K562 (cell line): Measurements from ENCODE around the gene PBX2. TPM values are rescaled to one million over a fixed set of nuclear protein-coding genes. Genes with fewer than 3 reads are reported as not detected.

Experiments used
- ARID3B ChIP-seq: fragments of 250-450 bp; sonication (Bioruptor Pico); IDR thresholded peaks from 2 replicates; pipeline ENCODE4 v1.4.0; 2020; ENCODE audit warnings: borderline replicate concordance
- CCNT2 ChIP-seq: IDR thresholded peaks from 2 replicates; pipeline ENCODE4 v1.6.1; 2011; ENCODE audit warnings: borderline replicate concordance, low read depth, mild to moderate bottlenecking, moderate library complexity, mixed read lengths, low read length; ENCODE audit not compliant: insufficient read length; ENCODE audit errors: extremely low read depth
- CHD7 ChIP-seq: fragments of 200-600 bp; sonication (generic); IDR thresholded peaks from one replicate; pipeline ENCODE4 v1.6.1; 2012; ENCODE audit warnings: mild to moderate bottlenecking, low read depth, low read length, inconsistent platforms
- ESRRB ChIP-seq: fragments of 250-450 bp; sonication (Bioruptor Pico); IDR thresholded peaks from 2 replicates; pipeline ENCODE4 v1.5.0; 2020; ENCODE audit warnings: mild to moderate bottlenecking, moderate library complexity, borderline replicate concordance
- ETS2 ChIP-seq: IDR thresholded peaks from 2 replicates; pipeline ENCODE4 v1.6.1; 2016; ENCODE audit warnings: borderline replicate concordance, missing genetic modification characterization, mild to moderate bottlenecking, moderate library complexity, missing compliant biosample characterization; ENCODE audit not compliant: poor library complexity, severe bottlenecking
- EWSR1 ChIP-seq: fragments of 450-650 bp; IDR thresholded peaks from 2 replicates; pipeline ENCODE4 v1.6.1; 2018; ENCODE audit warnings: borderline replicate concordance, mild to moderate bottlenecking, low read depth, moderate library complexity; ENCODE audit not compliant: partially characterized antibody
- KAT7 ChIP-seq: sonication (generic); formaldehyde crosslinking; IDR thresholded peaks from 2 replicates; pipeline ENCODE4 v1.8.0; 2022; ENCODE audit warnings: missing genetic modification reagents, mild to moderate bottlenecking, borderline replicate concordance
- RBM39 ChIP-seq: fragments of 200-400 bp; formaldehyde crosslinking; optimal IDR thresholded peaks from 2 replicates; pipeline ENCODE3; 2018; ENCODE audit warnings: low read depth, low read length
- SAP30 ChIP-seq: fragments of 200-600 bp; sonication (generic); IDR thresholded peaks from 2 replicates; pipeline ENCODE4 v1.6.1; 2012; ENCODE audit warnings: borderline replicate concordance, low read depth, mild to moderate bottlenecking, moderate library complexity, low read length, control low read depth, inconsistent platforms; ENCODE audit not compliant: insufficient read depth, poor library complexity, severe bottlenecking
- STAT5B ChIP-seq: fragments of 250-450 bp; sonication (Bioruptor Pico); IDR thresholded peaks from 2 replicates; pipeline ENCODE4 v1.8.0; 2021; ENCODE audit warnings: mild to moderate bottlenecking, inconsistent platforms
- ZKSCAN1 ChIP-seq: fragments of 150-350 bp; IDR thresholded peaks from 2 replicates; pipeline ENCODE4 v1.6.1; 2016; ENCODE audit warnings: low read depth, low read length
- ZNF197 ChIP-seq: fragments of 200-800 bp; sonication (Bioruptor generic); IDR thresholded peaks from 2 replicates; pipeline ENCODE4 v1.6.1; 2016; ENCODE audit warnings: low read depth, missing genetic modification characterization, missing compliant biosample characterization
- ZNF584 ChIP-seq: fragments of 200-800 bp; sonication (Bioruptor generic); IDR thresholded peaks from 2 replicates; pipeline ENCODE4 v1.6.1; 2016; ENCODE audit warnings: low read depth, mild to moderate bottlenecking, missing genetic modification characterization, missing compliant biosample characterization
- polyA plus RNA-seq, 8 experiments: library from polyadenylated mRNA; depleted of rRNA in 4 of 8; stranded (reverse) in 5 of 8; unstranded in 3 of 8; fragments of >200 nt; fragmentation: Nextera tagmentation in 2 of 8; fragmentation: Illumina TruSeq in 1 of 8; extraction: Ambion mirVana in 2 of 8; extraction: Trizol in 1 of 8; gene quantifications; 2 replicates each; pipeline versions ENCODE4 v1.2.1 to v1.2.3, GENCODE V29; 2011 to 2014; ENCODE audit warnings: inconsistent platforms in 1 of 8, missing spikeins in 1 of 8
- total RNA-seq, 7 experiments: library from RNA; depleted of rRNA in 6 of 7; stranded (reverse); fragments of >200 nt in 6 of 7; fragmentation: Illumina TruSeq in 2 of 7; extraction: Trizol in 2 of 7; gene quantifications; 2 replicates each; pipeline versions ENCODE4 v1.2.1 to v1.2.3, GENCODE V29; 2011 to 2021; ENCODE audit warnings: low replicate concordance in 1 of 7

Gene PBX2
- total and polyA plus RNA-seq, 9 of the 15 experiments (the other 6 are each of a cell fraction or from before 2014, with no cell fraction given): 1.9 to 134 (median 62.5) TPM

- TF ChIP-seq CHD7 (no peak), KAT7 (CRISPR knock-in tag) (no peak), EWSR1 (no peak), STAT5B (CRISPR knock-in tag) (no peak), ZNF197 (CRISPR knock-in tag) (no peak), ZNF584 (no peak), ARID3B (no peak), ESRRB (CRISPR knock-in tag) (no peak), ETS2 (tag) (no peak), SAP30 (peak; percentile 12), CCNT2 (no peak), ZKSCAN1 (no peak), RBM39 (peak; percentile 75)
These were observed at the start of gene PBX2 (continued) for GRCh38 chr6:32190054-32190851.
